GM12891 (cell line): Measurements from ENCODE around the gene DOCK6.
"Not testable (repeated sequence)": the region's sequence is repeated elsewhere in the genome, so short reads cannot be mapped to it uniquely, and the experiment has no call there.

Source experiments
- DNase-seq: peaks from one replicate; pipeline ENCODE4 v3.0.0; 2011; ENCODE audit warnings: low spot score; ENCODE audit not compliant: insufficient read length
- FAIRE-seq: peaks from 2 replicates; lab custom pipeline; 2011; peaks lifted over from hg19 to GRCh38; lab: Jason Lieb, UNC
- PAX5 ChIP-seq: IDR thresholded peaks from 2 replicates; pipeline ENCODE4 v1.6.1; 2011; ENCODE audit warnings: low read length, moderate library complexity, mild to moderate bottlenecking; ENCODE audit not compliant: insufficient read depth, severe bottlenecking
- POLR2A ChIP-seq: IDR thresholded peaks from 2 replicates; pipeline ENCODE4 v1.6.1; 2011; ENCODE audit warnings: low read depth, low read length, control low read depth
- POLR2AphosphoS5 ChIP-seq: IDR thresholded peaks from 2 replicates; pipeline ENCODE4 v1.6.1; 2011; ENCODE audit warnings: low read depth, low read length, control low read depth
- POU2F2 ChIP-seq: IDR thresholded peaks from 2 replicates; pipeline ENCODE4 v1.6.1; 2011; ENCODE audit warnings: low read depth, mild to moderate bottlenecking, control low read depth, low read length, moderate library complexity
- SPI1 ChIP-seq: IDR thresholded peaks from 2 replicates; pipeline ENCODE4 v1.6.1; 2011; ENCODE audit warnings: low read depth, low read length, control low read depth
- TAF1 ChIP-seq: IDR thresholded peaks from 2 replicates; pipeline ENCODE4 v1.6.1; 2011; ENCODE audit warnings: low read depth, low read length, control low read depth

Gene DOCK6

DNA sequence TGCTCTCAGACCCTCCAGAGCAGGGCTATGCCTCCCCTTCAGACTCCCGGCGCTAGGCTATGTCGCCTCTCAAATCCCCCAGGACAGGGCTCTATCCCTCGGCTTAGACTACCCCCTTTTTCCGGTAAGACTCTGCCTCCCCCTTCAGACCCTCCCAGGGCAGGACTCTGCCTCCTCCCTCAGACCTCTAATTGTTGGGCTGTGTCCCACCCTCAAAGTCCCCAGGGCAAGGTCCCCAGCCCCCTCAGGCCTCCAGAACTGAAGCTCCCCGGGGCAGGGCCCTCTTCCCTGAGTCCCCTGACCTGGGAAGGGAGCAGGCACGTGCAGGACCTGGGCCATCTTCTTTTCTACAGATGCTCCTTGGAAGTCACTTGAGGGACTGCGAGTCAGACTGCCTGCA lies 68.2 kb downstream of the DOCK6 start:
- DNase-seq: no peak
- no peak for FAIRE-seq
- TF ChIP-seq SPI1 (no peak), POLR2AphosphoS5 (no peak), PAX5 (no peak), POLR2A (no peak), TAF1 (no peak), POU2F2 (no peak)

GRCh38 chr19:11192957-11193939 lies 69.1 kb downstream of the DOCK6 start:
- DNase-seq (no peak), FAIRE-seq (no peak)
- TF ChIP-seq SPI1: no peak
- no peak for TF ChIP-seq PAX5
- no peak for TF ChIP-seq POU2F2
- no peak for TF ChIP-seq TAF1
- TF ChIP-seq POLR2A: no peak
- TF ChIP-seq POLR2AphosphoS5: no peak

GRCh38 chr19:11191934-11192333 lies 70.4 kb downstream of the DOCK6 start:
- TF ChIP-seq PAX5 (peak; percentile 64), TAF1 (no peak)
- no peak for DNase-seq
- FAIRE-seq: peak; percentile 47

DNA sequence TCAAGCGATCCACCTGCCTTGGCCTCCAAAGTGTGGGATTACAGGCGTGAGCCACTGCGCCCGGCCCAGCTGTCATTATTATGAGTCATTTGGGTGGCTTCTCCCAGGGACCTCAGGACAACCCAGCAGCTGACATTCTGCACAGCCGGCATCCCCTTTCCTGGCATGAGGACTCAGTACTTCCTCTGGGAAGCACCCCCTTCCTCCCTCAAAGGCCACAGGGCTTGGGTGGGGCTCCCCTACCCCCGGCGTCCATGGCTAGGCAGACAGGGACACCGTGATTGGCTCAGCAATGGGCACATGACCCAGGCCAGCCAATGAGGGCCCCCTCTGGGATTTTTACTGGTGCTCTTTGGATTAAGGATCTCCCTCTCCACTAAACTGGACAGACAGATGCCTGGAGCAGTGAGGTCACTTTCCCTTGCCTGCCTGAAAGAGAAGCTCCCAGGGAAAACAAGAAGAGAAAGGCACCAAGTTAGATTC lies 71.0 kb downstream of the DOCK6 start:
- FAIRE-seq (no peak), DNase-seq (no peak)
- TF ChIP-seq TAF1 (no peak), SPI1 (no peak), PAX5 (no peak), POLR2AphosphoS5 (no peak), POLR2A (no peak), POU2F2 (no peak)

DNA sequence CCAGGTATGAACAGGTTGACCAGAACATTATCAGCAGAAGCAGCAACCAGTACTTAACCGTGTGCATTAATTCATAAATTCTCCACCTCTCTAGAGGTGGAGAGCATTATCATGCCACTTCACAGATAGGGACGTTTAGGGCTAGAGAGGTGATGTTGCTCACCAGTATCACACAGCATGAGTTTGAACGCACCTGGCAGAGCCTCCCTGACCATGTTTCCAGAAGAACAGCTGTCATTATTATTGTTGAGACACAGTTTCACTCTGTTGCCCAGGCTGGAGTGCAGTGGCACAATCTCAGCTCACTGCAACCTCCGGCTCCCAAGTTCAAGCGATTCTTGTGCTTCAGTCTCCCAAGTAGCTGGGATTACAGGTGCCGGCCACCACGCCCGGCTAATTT lies 71.8 kb downstream of the DOCK6 start:
- DNase-seq: no peak
- TF ChIP-seq POU2F2 (no peak), SPI1 (no peak), PAX5 (no peak), TAF1 (no peak), POLR2AphosphoS5 (no peak), POLR2A (no peak)
- peak; percentile 20 for FAIRE-seq

DNA sequence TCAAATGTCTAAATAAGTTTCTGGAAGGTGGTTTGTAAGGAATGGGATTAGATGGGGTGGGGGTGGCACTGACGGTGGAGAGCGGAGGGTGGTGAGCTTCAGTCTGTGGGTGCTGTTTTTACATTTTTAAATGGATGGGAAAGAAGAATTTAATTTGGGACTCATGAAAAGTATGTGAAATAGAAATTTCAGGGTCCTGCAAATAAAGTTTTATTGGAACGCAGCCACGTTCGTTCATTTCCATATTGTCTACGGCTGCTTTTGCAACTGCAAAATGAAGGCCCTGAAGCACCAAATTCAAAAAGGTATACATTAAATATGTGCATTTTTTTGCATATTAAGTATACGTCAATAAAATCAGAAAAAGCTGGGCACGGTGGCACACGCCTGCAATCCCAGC lies 74.9 kb downstream of the DOCK6 start:
- FAIRE-seq (no peak), DNase-seq (no peak)
- TF ChIP-seq PAX5 (no peak), POLR2AphosphoS5 (no peak), TAF1 (no peak), SPI1 (no peak), POLR2A (no peak), POU2F2 (no peak)

DNA sequence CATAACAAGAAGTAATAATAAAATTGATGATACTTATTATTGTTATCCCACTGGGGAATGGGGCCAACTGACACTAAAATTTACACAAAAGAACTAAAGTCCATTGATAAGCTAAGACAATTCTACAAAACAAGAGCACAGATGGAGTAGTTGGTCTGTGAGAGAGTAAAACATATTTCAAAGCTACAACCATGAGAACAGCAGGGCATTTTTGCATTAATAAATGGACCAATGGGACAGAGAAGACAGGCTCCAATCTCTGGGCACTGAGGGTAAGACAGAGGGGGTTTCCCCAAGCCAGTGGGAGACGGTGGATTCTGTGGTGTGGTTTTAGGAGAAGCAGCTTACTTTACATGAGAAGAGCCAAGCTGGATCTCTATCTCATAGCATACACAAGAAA lies 79.3 kb downstream of the DOCK6 start:
- DNase-seq (no peak), FAIRE-seq (no peak)
- TF ChIP-seq POLR2AphosphoS5 (no peak), POU2F2 (no peak), POLR2A (no peak), PAX5 (no peak), SPI1 (no peak)

GRCh38 chr19:11181488-11181887 lies 80.8 kb downstream of the DOCK6 start:
- FAIRE-seq (no peak), DNase-seq (no peak)
- TF ChIP-seq PAX5 (no peak), POU2F2 (no peak), POLR2AphosphoS5 (no peak), SPI1 (no peak), POLR2A (no peak)

GRCh38 chr19:11180975-11181374 lies 81.3 kb downstream of the DOCK6 start:
- not testable (repeated sequence) for DNase-seq, FAIRE-seq

GRCh38 chr19:11180346-11180745 lies 82.0 kb downstream of the DOCK6 start:
- DNase-seq: no peak
- FAIRE-seq: no peak
- no peak for TF ChIP-seq PAX5
- no peak for TF ChIP-seq TAF1

DNA sequence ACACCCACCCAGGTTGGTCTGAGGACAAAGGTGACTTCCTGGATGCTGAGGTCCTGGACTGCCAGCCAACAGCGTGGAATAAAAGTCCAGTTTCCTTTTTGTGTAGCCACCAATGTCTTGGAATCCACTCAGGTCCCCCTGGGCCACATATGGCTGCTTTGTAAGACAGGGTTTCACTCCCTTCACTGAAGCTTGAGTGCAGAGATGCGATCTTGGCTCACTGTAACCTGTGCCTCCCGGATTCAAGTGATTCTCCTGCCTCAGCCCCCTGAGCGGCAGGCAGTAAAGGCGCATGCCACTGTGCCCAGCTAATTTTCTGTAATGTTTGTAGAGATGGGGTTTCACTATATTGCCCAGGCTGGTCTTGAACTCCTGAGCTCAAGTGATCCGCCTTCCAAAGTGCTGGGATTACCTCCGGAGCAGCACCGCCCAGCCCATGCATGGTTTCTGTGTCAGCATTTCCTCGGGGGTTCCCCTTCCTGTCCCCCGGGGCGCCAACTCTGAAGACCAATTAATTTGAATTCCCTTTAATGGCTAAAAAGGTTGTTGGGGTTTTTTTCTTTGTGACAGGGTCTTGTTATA lies 82.5 kb downstream of the DOCK6 start:
- FAIRE-seq (peak; percentile 81), DNase-seq (no peak)
- TF ChIP-seq TAF1: no peak
- 0 out of 2 replicates have a peak, but pooled peaks have one; percentile 49 for TF ChIP-seq POLR2AphosphoS5

DNA sequence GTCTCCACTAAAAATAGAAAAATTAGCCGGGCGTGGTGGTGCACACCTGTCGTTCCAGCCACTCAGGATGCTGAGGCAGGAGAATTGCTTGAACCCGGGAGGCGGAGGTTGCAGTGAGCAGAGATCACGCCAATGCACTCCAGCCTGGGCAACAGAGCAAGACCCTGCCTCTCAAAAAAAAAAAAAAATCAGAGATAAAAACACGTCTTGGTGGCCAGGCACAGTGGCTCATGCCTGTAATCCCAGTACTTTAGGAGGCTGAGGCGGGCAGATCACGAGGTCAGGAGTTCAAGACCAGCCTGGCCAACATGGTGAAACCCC lies 83.2 kb downstream of the DOCK6 start:
- not testable (repeated sequence) for FAIRE-seq, DNase-seq
